Stomach (tissue), 9 donors: ENCODE results near the gene PRM3. TPM values are rescaled to one million over a fixed set of nuclear protein-coding genes. Genes with fewer than 3 reads are reported as not detected.
A peak's percentile ranks its signal among the peaks of the same experiment; 100 is the strongest.

ENCODE experiments used
- DNase-seq, 2 donors: peaks; one replicate each; pipeline versions ENCODE4 v3.0.0 to v3.0.0-alpha.2; 2013 to 2019
- H3K27ac ChIP-seq, 5 donors: fragments of 200-600 bp in 4 of 5; sonication (generic) in 4 of 5; one replicate each; pipeline ENCODE4 v1.5.1; 2013 to 2019; ENCODE audit warnings: mild to moderate bottlenecking in 1 of 5, moderate library complexity in 1 of 5
- H3K27me3 ChIP-seq, 3 donors: fragments of 200-600 bp; sonication (generic); one replicate each; pipeline ENCODE4 v1.5.1; 2017 to 2019; ENCODE audit warnings: mixed run types in 1 of 3
- H3K36me3 ChIP-seq, 4 donors: fragments of 200-600 bp; sonication (generic); 1 replicate in 3 of 4; 2 replicates in 1 of 4; pipeline ENCODE4 v1.5.1; 2016 to 2019
- H3K4me1 ChIP-seq, 4 donors: fragments of 200-600 bp; sonication (generic); one replicate each; pipeline ENCODE4 v1.5.1; 2016 to 2019
- H3K4me3 ChIP-seq, 4 donors: fragments of 200-600 bp; sonication (generic) in 3 of 4; one replicate each; pipeline ENCODE4 v1.5.1; 2016 to 2019; ENCODE audit warnings: mild to moderate bottlenecking in 1 of 4
- H3K9me3 ChIP-seq, 4 donors: fragments of 200-600 bp; sonication (generic); one replicate each; pipeline ENCODE4 v1.5.1; 2016 to 2019
- EP300 ChIP-seq: sonication (generic); formaldehyde crosslinking; IDR thresholded peaks from one replicate; pipeline ENCODE4 v1.6.1; 2017; ENCODE audit warnings: antibody characterized with exemption
- POLR2A ChIP-seq, 4 donors: fragments of 450-650 bp; IDR thresholded peaks; one replicate each; pipeline ENCODE4 v1.6.1; 2016; ENCODE audit warnings: antibody characterized with exemption in 4 of 4, control low read depth in 2 of 4, mild to moderate bottlenecking in 1 of 4, moderate library complexity in 1 of 4
- POLR2AphosphoS5 ChIP-seq, 3 donors: sonication (generic); formaldehyde crosslinking; IDR thresholded peaks; one replicate each; pipeline ENCODE4 v1.6.1; 2016; ENCODE audit warnings: antibody characterized with exemption in 3 of 3
- WGBS, 5 donors: extraction: QIAGEN DNeasy Blood & Tissue Kit in 3 of 5; methylation state at CpG; one replicate each; pipeline versions ENCODE4 v1.1.5 to v1.1.7; 2013 to 2018; 5-methylcytosine and 5-hydroxymethylcytosine counted together
- intact Hi-C: fragments of 100-400 bp; cut with DNase I; formaldehyde crosslinking; loops from one replicate; pipeline ENCODE4 v1.15.1; 2023; ENCODE audit warnings: low total_unique reads
- polyA plus RNA-seq, 3 donors: library from polyadenylated mRNA; stranded (reverse); fragments of 200-250 nt; gene quantifications; one replicate each; pipeline ENCODE4 v1.2.3, GENCODE V29; 2013
- total RNA-seq, 5 donors: library from RNA; depleted of rRNA; stranded (reverse); fragments of >200 nt; gene quantifications; one replicate each; pipeline versions ENCODE4 v1.1.0 to v1.2.3, GENCODE V29; 2014 to 2016
- TF ChIP-seq, protein P1 (sequence below), 7 experiments: fragments of 450-650 bp in 4 of 7; fragments of 200-600 bp in 3 of 7; sonication (generic) in 3 of 7; IDR thresholded peaks; one replicate each; pipeline ENCODE4 v1.5.1; 2016 to 2019; ENCODE audit warnings: antibody characterized with exemption in 7 of 7, control low read depth in 2 of 7, mild to moderate bottlenecking in 1 of 7
- donor health status: healthy with polysubstance abuse.
- donor health status: Bipolar disorder and iron deficiency.
- donor health status: healthy.

Gene PRM3
- total and polyA plus RNA-seq, 8 donors: not detected

DNA sequence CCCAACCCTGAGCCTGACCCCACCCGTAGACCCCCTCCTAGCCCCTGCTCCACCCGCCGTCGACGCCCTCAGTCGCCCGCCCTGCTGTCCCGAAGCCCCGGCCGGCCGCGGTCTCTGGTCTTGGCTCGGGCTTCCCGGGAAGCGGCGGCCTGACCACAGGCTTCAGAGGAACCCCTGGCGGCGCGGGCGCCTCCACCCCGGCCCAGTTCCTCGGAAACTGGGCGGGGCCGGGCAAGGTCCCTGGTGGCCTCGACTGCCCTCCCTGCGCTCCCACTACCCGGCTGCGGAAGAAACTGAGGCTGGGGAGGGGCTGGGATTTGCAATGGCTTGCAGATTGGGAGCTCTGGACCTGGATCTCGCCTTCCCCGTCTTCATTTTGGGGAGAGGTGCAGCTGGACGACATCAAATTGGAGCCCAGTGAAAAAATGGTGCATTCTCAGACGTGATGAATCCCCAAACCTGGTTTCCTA is 16.7 kb downstream of the PRM3 start:
- H3K36me3 ChIP-seq: peaks cover 0 to 20% (median 0%) of the 10 kb centered on the region in 4 donors
- peaks cover 31 to 57% (median 46%) of the 10 kb centered on the region in 4 donors for H3K4me1 ChIP-seq
- H3K27ac ChIP-seq: peak overlapping the region; percentile 92 to 99 (median 98)
- intact Hi-C loops: loop anchor here (5.0 to 10.0 kb wide), 2 partner anchors 132 to 284 kb away; no protein-coding TSS in a partner anchor
- WGBS, 5 donors: 0 to 5% (median 1%) methylated on average over 4 to 32 of the region's 32 CpGs
- H3K4me3 ChIP-seq: peak overlapping the region; percentile 61 to 89 (median 75)
- TF ChIP-seq EP300 (no peak), POLR2AphosphoS5 (IDR thresholded peaks at IDR 0.05) (no peak), POLR2A (IDR thresholded peaks at IDR 0.05) (no peak)
- TF ChIP-seq, protein P1, sequence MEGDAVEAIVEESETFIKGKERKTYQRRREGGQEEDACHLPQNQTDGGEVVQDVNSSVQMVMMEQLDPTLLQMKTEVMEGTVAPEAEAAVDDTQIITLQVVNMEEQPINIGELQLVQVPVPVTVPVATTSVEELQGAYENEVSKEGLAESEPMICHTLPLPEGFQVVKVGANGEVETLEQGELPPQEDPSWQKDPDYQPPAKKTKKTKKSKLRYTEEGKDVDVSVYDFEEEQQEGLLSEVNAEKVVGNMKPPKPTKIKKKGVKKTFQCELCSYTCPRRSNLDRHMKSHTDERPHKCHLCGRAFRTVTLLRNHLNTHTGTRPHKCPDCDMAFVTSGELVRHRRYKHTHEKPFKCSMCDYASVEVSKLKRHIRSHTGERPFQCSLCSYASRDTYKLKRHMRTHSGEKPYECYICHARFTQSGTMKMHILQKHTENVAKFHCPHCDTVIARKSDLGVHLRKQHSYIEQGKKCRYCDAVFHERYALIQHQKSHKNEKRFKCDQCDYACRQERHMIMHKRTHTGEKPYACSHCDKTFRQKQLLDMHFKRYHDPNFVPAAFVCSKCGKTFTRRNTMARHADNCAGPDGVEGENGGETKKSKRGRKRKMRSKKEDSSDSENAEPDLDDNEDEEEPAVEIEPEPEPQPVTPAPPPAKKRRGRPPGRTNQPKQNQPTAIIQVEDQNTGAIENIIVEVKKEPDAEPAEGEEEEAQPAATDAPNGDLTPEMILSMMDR (IDR thresholded peaks at IDR 0.05): no peak
- peak; percentile 69 to 83 for DNase-seq
- H3K27me3 ChIP-seq: no peaks in the 10 kb centered on the region
- H3K9me3 ChIP-seq: no peaks in the 10 kb centered on the region

DNA sequence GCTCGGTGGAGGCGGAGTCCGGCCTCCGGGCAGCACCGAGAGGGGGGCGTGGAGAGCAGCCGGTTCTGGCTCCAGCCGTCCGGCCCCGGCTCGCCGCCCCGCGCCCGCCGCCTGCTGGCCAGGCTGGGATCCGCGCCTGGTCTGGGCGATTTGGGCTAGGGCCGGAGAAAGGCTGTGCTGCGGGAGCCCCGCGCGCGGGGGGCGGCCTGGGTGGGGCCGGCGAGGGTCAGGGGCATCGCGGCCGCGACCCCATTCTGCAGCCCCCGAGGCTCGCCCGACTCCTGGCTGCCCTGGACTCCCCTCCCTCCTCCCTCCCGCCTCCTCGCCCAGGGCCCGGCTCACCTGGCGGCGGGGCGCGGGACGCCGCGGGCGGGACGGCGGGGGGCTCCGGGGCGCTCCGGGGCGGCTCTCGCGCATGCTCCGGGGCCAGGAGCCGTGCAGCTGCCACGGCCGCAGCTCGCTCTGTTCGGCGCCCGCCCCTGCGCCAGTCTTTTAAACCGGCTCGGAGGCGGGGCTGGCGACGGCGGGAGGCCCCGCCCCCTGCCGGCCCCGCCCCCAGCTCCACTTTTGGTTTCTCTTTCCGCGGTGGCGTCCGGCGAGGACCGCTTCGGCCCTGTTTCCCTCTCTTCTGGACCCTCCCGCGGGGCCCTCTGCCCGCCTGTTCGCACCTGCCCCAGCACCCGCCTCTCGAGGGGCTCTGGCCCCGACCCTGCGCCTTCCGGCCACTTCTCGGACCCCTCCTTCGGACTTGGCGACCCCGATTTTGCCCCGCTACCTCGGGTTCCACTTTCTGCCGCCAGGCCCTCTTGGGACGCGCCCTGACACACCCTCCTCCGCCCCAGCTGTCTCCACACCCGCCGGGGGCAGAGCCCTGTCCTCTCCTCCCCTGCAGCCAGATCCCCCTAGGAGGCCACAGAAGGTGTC is 17.4 kb downstream of the PRM3 start, which contains the start of gene SOCS1:
TSS of gene SOCS1 (minus strand) at position 468 of the 924 bp plus-strand sequence. CDS start 726 bp downstream, outside the sequence.
- intact Hi-C loops: loop anchor here (5.0 to 10.0 kb wide), 2 partner anchors 131 to 284 kb away; no protein-coding TSS in a partner anchor
- peak within 1 kb of the TSS; percentile 92 to 99 (median 98) for H3K27ac ChIP-seq
- WGBS, 5 donors: 0 to 1% (median 0%) methylated on average over 29 to 99 of the region's 100 CpGs

DNA sequence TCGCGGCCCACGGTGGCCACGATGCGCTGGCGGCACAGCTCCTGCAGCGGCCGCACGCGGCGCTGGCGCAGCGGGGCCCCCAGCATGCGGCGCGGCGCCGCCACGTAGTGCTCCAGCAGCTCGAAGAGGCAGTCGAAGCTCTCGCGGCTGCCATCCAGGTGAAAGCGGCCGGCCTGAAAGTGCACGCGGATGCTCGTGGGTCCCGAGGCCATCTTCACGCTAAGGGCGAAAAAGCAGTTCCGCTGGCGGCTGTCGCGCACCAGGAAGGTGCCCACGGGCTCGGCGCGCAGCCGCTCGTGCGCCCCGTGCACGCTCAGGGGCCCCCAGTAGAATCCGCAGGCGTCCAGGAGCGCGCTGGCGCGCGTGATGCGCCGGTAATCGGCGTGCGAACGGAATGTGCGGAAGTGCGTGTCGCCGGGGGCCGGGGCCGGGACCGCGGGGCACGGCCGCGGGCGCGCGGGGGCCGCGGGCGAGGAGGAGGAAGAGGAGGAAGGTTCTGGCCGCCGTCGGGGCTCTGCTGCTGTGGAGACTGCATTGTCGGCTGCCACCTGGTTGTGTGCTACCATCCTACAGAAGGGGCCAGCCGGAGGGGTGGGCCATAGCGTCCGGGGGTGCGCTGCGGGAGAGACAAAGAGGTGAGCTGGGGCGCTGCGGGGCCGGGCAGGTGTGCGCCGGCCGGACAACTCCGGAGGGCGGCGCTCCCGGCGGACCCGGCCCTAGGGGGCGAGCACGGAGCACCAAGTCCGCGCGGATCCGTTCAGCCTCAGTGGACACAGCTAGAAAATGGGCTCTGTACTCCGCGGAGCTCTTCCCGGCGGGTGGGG is 18.3 kb downstream of the PRM3 start:
- Histone ChIP-seq H3K4me3 (peak overlapping the region; percentile 61 to 89 (median 75)), H3K27me3 (no peaks in the 10 kb centered on the region), H3K27ac (peak overlapping the region; percentile 92 to 99 (median 98)), H3K4me1 (peaks cover 31 to 57% (median 46%) of the 10 kb centered on the region in 4 donors), H3K36me3 (peaks cover 0 to 24% (median 0%) of the 10 kb centered on the region in 4 donors), H3K9me3 (no peaks in the 10 kb centered on the region)
- TF ChIP-seq POLR2A (IDR thresholded peaks at IDR 0.05) (no peak), EP300 (no peak), POLR2AphosphoS5 (IDR thresholded peaks at IDR 0.05) (no peak)
- TF ChIP-seq, protein P1 (IDR thresholded peaks at IDR 0.05): no peak
- 0 to 2% (median 1%) methylated on average over 45 to 105 of the region's 105 CpGs for WGBS, 5 donors
- peak; percentile 64 to 88 for DNase-seq
- intact Hi-C loops: loop anchor here (5.0 to 10.0 kb wide), 2 partner anchors 130 to 283 kb away; no protein-coding TSS in a partner anchor

More for the DNA sequence above, 17.4 kb downstream of the PRM3 start, which contains the start of gene SOCS1:
- Histone ChIP-seq H3K36me3 (peaks cover 0 to 24% (median 0%) of the 10 kb centered on the region in 4 donors), H3K4me3 (peak within 1 kb of the TSS; percentile 61 to 89 (median 75)), H3K27me3 (no peaks in the 10 kb centered on the region), H3K4me1 (peaks cover 31 to 57% (median 46%) of the 10 kb centered on the region in 4 donors), H3K9me3 (no peaks in the 10 kb centered on the region)
- DNase-seq: peak; percentile 89 to 96
- TF ChIP-seq, protein P1 (IDR thresholded peaks at IDR 0.05): peak in 5 of 7 experiments; percentile 55 to 96 (median 93)
- peak; percentile 56 to 97 (median 94) for TF ChIP-seq POLR2AphosphoS5 (IDR thresholded peaks at IDR 0.05)
- TF ChIP-seq EP300: no peak
- TF ChIP-seq POLR2A (IDR thresholded peaks at IDR 0.05): no peak
